Brain microvascular endothelial cell (primary cell): ENCODE measurements around the gene TENT5C.

Experiments
- DNase-seq: peaks from one replicate; pipeline ENCODE4 v3.0.0-alpha.2; 2020
- H3K27ac ChIP-seq: fragments of 250-450 bp; sonication (Bioruptor Pico); 2 replicates; pipeline ENCODE4 v1.5.1; 2020; ENCODE audit warnings: mild to moderate bottlenecking, moderate library complexity
- H3K27me3 ChIP-seq: fragments of 250-450 bp; sonication (Bioruptor Pico); replicated peaks from 2 replicates; pipeline ENCODE4 v1.5.1; 2020; ENCODE audit warnings: mild to moderate bottlenecking
- H3K36me3 ChIP-seq: fragments of 250-450 bp; sonication (Bioruptor Pico); replicated peaks from 2 replicates; pipeline ENCODE4 v1.5.1; 2020; ENCODE audit warnings: mild to moderate bottlenecking
- H3K4me3 ChIP-seq: 2 replicates; pipeline ENCODE4 v1.5.1; 2011; ENCODE audit warnings: low read depth, mild to moderate bottlenecking, control low read depth, low read length, moderate library complexity
- CTCF ChIP-seq: IDR thresholded peaks from 2 replicates; pipeline ENCODE4 v1.5.1; 2011; ENCODE audit warnings: low read depth, mild to moderate bottlenecking, moderate library complexity, low read length, control low read depth, inconsistent platforms; ENCODE audit errors: missing control alignments
- in situ Hi-C: cut with HindIII; loops from 2 replicates; pipeline ENCODE4 v1.10.0; 2017; ENCODE audit warnings: low sequenced_read_pairs, low pct_ligation_motif_present

The TENT5C gene

GRCh38 chr1:117662667-117663066 lies 56.8 kb downstream of the TENT5C start:
- in situ Hi-C loops, result no loop called here
- H3K4me3 ChIP-seq, result no peak overlapping the region
- H3K36me3 ChIP-seq, result no peaks in the 10 kb centered on the region
- no peak overlapping the region for H3K27ac ChIP-seq
- DNase-seq, result no peak
- TF ChIP-seq CTCF, result no peak
- no peaks in the 10 kb centered on the region for H3K27me3 ChIP-seq

GRCh38 chr1:117663156-117663902 lies 57.5 kb downstream of the TENT5C start:
- no peak for TF ChIP-seq CTCF
- no peak for DNase-seq
- Histone ChIP-seq H3K27ac (no peak overlapping the region), H3K36me3 (no peaks in the 10 kb centered on the region), H3K27me3 (no peaks in the 10 kb centered on the region), H3K4me3 (no peak overlapping the region)
- in situ Hi-C loops, result no loop called here

- no peak overlapping the region for H3K4me3 ChIP-seq
- H3K27me3 ChIP-seq, result no peaks in the 10 kb centered on the region
- TF ChIP-seq CTCF, result no peak
- H3K27ac ChIP-seq, result no peak overlapping the region
- no peaks in the 10 kb centered on the region for H3K36me3 ChIP-seq
- in situ Hi-C loops, result no loop called here
- no peak for DNase-seq
Measured at GRCh38 chr1:117664314-117664713, 58.5 kb downstream of the TENT5C start.

- DNase-seq, result no peak
- TF ChIP-seq CTCF, result no peak
- Histone ChIP-seq H3K27me3 (no peaks in the 10 kb centered on the region), H3K4me3 (no peak overlapping the region), H3K27ac (no peak overlapping the region), H3K36me3 (no peaks in the 10 kb centered on the region)
- in situ Hi-C loops, result no loop called here
Measured at GRCh38 chr1:117665556-117666270, 59.9 kb downstream of the TENT5C start.

- no peak overlapping the region for H3K4me3 ChIP-seq
- no peak for TF ChIP-seq CTCF
Measured at GRCh38 chr1:117669572-117669971, 63.7 kb downstream of the TENT5C start.

More at GRCh38 chr1:117669572-117669971, 63.7 kb downstream of the TENT5C start:
- no peak overlapping the region for H3K27ac ChIP-seq
- in situ Hi-C loops, result no loop called here
- H3K36me3 ChIP-seq, result no peaks in the 10 kb centered on the region
- no peaks in the 10 kb centered on the region for H3K27me3 ChIP-seq
- no peak for DNase-seq
